ENCODE measurements around the gene FLNB.
"Not testable (repeated sequence)": the region's sequence is repeated elsewhere in the genome, so short reads cannot be mapped to it uniquely, and the experiment has no call there.

Gene FLNB

DNA sequence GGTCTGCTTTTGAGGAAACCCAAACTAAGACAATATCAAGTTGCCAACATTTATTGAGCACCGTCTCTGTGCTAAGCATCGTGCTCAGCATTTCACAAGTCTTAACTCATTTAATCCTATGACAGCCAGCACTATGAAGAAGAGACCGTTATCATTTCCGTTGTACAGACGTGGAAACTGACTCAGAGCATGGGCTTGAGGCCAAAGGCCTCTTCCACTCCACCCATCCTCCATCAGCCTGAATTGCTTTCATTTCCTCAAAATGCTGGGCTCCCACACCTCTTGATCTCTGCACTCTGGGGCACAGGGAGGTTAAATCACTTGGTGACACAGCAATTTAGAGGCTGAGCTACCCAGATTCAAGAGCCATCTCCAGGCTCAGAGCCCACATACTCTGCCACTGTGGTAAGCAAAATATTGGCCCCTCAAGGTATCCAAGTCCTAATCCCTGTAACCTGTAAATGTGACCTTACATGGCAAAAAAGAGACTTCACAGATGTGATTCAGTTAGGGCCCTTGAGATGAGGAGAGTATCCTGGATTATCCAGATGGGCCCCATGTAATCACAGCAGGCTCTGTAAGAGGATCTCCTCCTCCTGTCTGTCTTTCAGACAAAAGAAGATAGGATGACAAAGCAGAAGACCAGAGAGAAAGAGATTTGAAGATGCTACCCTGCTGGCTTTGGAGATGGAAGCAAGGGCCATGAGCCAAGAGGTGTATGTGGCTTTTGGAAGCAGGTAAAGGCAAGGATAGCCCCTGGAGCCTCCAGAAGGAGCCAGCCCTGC, 24.3 kb upstream of the FLNB start:
- Histone ChIP-seq H3K27me3 (no peaks in the 10 kb centered on the region), H3K4me1 (ENCODE audit: control insufficient read depth in 1 of 2, insufficient read depth in 1 of 2, low read depth in 1 of 2, low read length in 1 of 2) (peaks cover 25 to 26% of the 10 kb centered on the region in 2 experiments), H3K9me3 (no peaks in the 10 kb centered on the region), H3K36me3 (no peaks in the 10 kb centered on the region), H3K27ac (no peak overlapping the region), H3K4me3 (ENCODE audit: low read depth in 1 of 2, low read length in 1 of 2) (no peak overlapping the region)
- TF ChIP-seq, protein P1, sequence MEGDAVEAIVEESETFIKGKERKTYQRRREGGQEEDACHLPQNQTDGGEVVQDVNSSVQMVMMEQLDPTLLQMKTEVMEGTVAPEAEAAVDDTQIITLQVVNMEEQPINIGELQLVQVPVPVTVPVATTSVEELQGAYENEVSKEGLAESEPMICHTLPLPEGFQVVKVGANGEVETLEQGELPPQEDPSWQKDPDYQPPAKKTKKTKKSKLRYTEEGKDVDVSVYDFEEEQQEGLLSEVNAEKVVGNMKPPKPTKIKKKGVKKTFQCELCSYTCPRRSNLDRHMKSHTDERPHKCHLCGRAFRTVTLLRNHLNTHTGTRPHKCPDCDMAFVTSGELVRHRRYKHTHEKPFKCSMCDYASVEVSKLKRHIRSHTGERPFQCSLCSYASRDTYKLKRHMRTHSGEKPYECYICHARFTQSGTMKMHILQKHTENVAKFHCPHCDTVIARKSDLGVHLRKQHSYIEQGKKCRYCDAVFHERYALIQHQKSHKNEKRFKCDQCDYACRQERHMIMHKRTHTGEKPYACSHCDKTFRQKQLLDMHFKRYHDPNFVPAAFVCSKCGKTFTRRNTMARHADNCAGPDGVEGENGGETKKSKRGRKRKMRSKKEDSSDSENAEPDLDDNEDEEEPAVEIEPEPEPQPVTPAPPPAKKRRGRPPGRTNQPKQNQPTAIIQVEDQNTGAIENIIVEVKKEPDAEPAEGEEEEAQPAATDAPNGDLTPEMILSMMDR (IDR thresholded peaks at IDR 0.05), result no peak

DNA sequence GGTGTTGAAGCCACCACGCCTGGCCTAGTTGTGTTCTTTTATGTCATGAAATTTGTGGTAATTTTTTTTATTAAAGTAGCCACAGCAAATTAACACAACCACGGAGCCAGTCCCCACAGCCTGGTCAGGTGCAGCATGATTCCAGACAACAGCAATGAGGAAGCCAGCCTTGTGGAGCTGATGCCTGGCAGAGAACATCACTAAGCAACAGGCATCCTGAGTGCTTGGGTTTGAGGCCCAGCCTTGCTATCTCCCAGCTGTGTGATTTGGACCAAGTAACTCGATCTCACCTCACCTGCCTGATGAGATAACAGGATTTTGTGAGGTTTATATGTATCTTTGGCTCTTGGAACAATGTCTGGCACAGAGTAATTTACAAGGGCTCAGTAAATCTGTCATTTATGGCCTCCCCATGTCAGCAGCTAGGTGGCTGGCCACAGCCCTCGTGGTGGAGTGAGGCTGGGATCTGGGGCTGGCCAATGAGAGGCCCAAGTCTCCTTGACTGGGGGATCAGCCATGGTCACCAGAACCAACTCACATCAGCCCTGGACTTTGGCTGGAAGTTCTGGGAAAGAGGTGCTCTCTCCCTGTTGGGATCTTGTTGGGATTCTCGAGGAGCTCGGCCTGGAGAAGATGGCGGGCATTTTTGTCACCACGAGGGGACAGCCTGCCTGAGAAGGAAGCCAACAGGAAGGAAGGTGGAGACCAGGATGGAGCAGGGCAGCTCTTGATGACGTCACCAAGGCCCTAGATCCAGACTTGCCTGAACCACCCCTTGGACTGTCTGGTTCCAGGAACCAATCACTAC, 22.8 kb upstream of the FLNB start:
- Histone ChIP-seq H3K36me3 (no peaks in the 10 kb centered on the region), H3K4me1 (ENCODE audit: control insufficient read depth in 1 of 2, insufficient read depth in 1 of 2, low read depth in 1 of 2, low read length in 1 of 2) (peaks cover 19 to 20% of the 10 kb centered on the region in 2 experiments), H3K27ac (no peak overlapping the region), H3K9me3 (no peaks in the 10 kb centered on the region), H3K27me3 (no peaks in the 10 kb centered on the region), H3K4me3 (ENCODE audit: low read depth in 1 of 2, low read length in 1 of 2) (no peak overlapping the region)
- TF ChIP-seq, protein P1 (IDR thresholded peaks at IDR 0.05), result no peak

DNA sequence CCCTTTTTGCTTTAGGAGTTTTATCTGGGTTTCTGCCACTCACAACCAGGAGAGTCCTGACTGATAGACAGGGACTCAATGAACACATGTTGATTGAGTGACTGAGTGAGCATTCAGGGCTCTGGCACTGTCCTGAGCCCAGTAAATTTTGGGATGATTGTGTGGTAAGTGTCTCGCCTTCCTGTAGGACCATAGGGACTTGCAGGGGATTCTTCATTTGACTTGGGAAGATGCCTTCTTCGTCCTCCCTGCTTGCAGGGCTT, 22.3 kb upstream of the FLNB start:
- H3K4me3 ChIP-seq (ENCODE audit: low read depth in 1 of 2, low read length in 1 of 2), result no peak overlapping the region
- no peaks in the 10 kb centered on the region for H3K27me3 ChIP-seq
- H3K4me1 ChIP-seq (ENCODE audit: control insufficient read depth in 1 of 2, insufficient read depth in 1 of 2, low read depth in 1 of 2, low read length in 1 of 2), result peaks cover 14 to 15% of the 10 kb centered on the region in 2 experiments
- H3K27ac ChIP-seq, result no peak overlapping the region
- TF ChIP-seq, protein P1 (IDR thresholded peaks at IDR 0.05), result no peak
- H3K9me3 ChIP-seq, result no peaks in the 10 kb centered on the region
- no peaks in the 10 kb centered on the region for H3K36me3 ChIP-seq

DNA sequence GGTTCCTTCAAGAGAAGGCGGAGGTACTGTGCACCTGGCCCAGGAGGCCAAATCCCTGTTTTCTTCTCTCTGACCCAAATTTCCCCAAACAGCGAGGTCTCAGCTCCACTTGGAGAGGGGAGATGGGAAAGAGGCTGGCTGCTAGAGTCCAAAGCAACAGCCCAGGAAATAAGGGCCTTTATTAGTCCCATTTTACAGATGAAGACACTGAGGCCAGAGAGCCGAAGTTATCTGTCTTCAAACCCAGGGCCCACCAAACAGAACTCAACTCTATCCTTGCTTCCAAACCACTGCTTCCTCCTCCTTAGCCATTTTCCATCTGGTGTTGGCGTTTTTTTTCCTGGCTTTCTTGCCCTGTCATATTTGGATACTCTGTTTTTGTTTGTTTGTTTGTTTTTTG, 22.0 kb upstream of the FLNB start:
- no peak overlapping the region for H3K27ac ChIP-seq
- no peaks in the 10 kb centered on the region for H3K27me3 ChIP-seq
- TF ChIP-seq, protein P1 (IDR thresholded peaks at IDR 0.05), result no peak
- H3K4me1 ChIP-seq (ENCODE audit: control insufficient read depth in 1 of 2, insufficient read depth in 1 of 2, low read depth in 1 of 2, low read length in 1 of 2), result peaks cover 12% of the 10 kb centered on the region in 2 experiments
- no peak overlapping the region for H3K4me3 ChIP-seq (ENCODE audit: low read depth in 1 of 2, low read length in 1 of 2)
- H3K9me3 ChIP-seq, result no peaks in the 10 kb centered on the region
- H3K36me3 ChIP-seq, result no peaks in the 10 kb centered on the region

DNA sequence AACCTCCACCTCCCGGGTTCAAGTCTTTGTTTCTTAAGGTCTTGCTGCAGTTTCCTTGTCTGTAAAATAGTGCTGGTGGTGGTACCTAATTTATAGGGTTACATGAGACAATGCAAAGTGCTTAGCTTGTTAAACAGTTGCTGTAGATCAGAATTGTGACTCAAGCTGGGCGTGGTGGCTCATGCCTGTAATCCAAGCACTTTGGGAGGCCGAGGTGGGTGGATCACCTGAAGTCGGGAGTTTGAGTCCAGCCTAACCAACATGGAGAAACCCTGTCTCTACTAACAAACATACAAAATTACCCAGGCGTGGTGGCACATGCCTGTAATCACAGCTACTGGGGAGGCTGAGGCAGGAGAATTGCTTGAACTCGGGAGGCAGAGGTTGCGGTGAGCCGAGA, 19.0 kb upstream of the FLNB start:
- not testable (repeated sequence) for H3K27ac ChIP-seq; H3K4me3 ChIP-seq (ENCODE audit: low read depth in 1 of 2, low read length in 1 of 2); H3K36me3 ChIP-seq; H3K4me1 ChIP-seq (ENCODE audit: control insufficient read depth in 1 of 2, insufficient read depth in 1 of 2, low read depth in 1 of 2, low read length in 1 of 2); H3K9me3 ChIP-seq; H3K27me3 ChIP-seq

DNA sequence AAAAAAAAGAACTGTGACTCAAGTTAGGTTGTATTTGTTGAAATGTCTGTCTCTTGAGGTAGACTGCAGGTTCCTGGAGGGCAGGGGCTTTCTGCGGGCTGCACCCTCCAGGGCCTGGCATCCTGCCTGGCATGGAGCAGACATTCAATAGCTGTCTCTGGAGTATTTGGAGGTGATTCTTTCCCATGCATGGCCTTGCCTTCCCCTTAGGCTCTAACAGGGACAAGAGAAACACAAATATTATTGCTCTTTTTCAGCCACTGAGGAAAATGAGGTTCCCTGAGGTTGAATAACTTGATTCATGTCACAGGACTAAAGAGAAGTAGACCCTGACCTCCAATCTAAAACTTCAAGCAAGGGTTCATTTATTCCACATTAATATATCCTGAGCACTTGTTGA, 18.6 kb upstream of the FLNB start:
- H3K27ac ChIP-seq, result no peak overlapping the region
- no peak overlapping the region for H3K4me3 ChIP-seq (ENCODE audit: low read depth in 1 of 2, low read length in 1 of 2)
- TF ChIP-seq, protein P1 (IDR thresholded peaks at IDR 0.05), result no peak
- H3K27me3 ChIP-seq, result no peaks in the 10 kb centered on the region
- peaks cover 6% of the 10 kb centered on the region in 2 experiments for H3K4me1 ChIP-seq (ENCODE audit: control insufficient read depth in 1 of 2, insufficient read depth in 1 of 2, low read depth in 1 of 2, low read length in 1 of 2)
- H3K36me3 ChIP-seq, result no peaks in the 10 kb centered on the region
- no peaks in the 10 kb centered on the region for H3K9me3 ChIP-seq
